ENCODE results near the gene CST11. TPM values are rescaled to one million over a fixed set of nuclear protein-coding genes. Genes with fewer than 3 reads are reported as not detected.

CST11 gene
- total RNA-seq, 1 donor = not detected

GRCh38 chr20:23414526-23415188 is 38.0 kb downstream of the CST11 start:
- TF ChIP-seq, protein P1, sequence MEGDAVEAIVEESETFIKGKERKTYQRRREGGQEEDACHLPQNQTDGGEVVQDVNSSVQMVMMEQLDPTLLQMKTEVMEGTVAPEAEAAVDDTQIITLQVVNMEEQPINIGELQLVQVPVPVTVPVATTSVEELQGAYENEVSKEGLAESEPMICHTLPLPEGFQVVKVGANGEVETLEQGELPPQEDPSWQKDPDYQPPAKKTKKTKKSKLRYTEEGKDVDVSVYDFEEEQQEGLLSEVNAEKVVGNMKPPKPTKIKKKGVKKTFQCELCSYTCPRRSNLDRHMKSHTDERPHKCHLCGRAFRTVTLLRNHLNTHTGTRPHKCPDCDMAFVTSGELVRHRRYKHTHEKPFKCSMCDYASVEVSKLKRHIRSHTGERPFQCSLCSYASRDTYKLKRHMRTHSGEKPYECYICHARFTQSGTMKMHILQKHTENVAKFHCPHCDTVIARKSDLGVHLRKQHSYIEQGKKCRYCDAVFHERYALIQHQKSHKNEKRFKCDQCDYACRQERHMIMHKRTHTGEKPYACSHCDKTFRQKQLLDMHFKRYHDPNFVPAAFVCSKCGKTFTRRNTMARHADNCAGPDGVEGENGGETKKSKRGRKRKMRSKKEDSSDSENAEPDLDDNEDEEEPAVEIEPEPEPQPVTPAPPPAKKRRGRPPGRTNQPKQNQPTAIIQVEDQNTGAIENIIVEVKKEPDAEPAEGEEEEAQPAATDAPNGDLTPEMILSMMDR (IDR thresholded peaks at IDR 0.05; ENCODE audit: extremely low read depth, low read depth, low read length) = no peak
- Histone ChIP-seq H3K4me1 (ENCODE audit: insufficient read depth, low read length) (peaks cover 18% of the 10 kb centered on the region), H3K9me3 (ENCODE audit: low read depth, low read length) (no peaks in the 10 kb centered on the region), H2AFZ (ENCODE audit: low read length) (no peak overlapping the region), H3K27ac (ENCODE audit: low read depth, low read length) (no peak overlapping the region), H3K36me3 (ENCODE audit: insufficient read depth, low read length) (no peaks in the 10 kb centered on the region), H4K20me1 (ENCODE audit: insufficient read depth, low read length) (peaks cover 8% of the 10 kb centered on the region), H3K4me2 (ENCODE audit: insufficient read depth, low read length) (no peak overlapping the region), H3K4me3 (ENCODE audit: insufficient read depth, low read length) (no peak overlapping the region), H3K79me2 (ENCODE audit: insufficient read depth, low read length) (peaks cover 93% of the 10 kb centered on the region), H3K27me3 (ENCODE audit: insufficient read depth, low read length) (no peaks in the 10 kb centered on the region)
- no peak for DNase-seq (ENCODE audit: insufficient read length, low spot score, missing footprints)

- H3K27me3 ChIP-seq (ENCODE audit: insufficient read depth, low read length) = no peaks in the 10 kb centered on the region
- peaks cover 95% of the 10 kb centered on the region for H3K79me2 ChIP-seq (ENCODE audit: insufficient read depth, low read length)
- H3K4me3 ChIP-seq (ENCODE audit: insufficient read depth, low read length) = no peak overlapping the region
- DNase-seq (ENCODE audit: insufficient read length, low spot score, missing footprints) = no peak
- TF ChIP-seq, protein P1 (IDR thresholded peaks at IDR 0.05; ENCODE audit: extremely low read depth, low read depth, low read length) = no peak
- peaks cover 8% of the 10 kb centered on the region for H4K20me1 ChIP-seq (ENCODE audit: insufficient read depth, low read length)
- H2AFZ ChIP-seq (ENCODE audit: low read length) = no peak overlapping the region
- peaks cover 11% of the 10 kb centered on the region for H3K4me1 ChIP-seq (ENCODE audit: insufficient read depth, low read length)
- no peak overlapping the region for H3K27ac ChIP-seq (ENCODE audit: low read depth, low read length)
- H3K9me3 ChIP-seq (ENCODE audit: low read depth, low read length) = no peaks in the 10 kb centered on the region
- no peak overlapping the region for H3K4me2 ChIP-seq (ENCODE audit: insufficient read depth, low read length)
- no peaks in the 10 kb centered on the region for H3K36me3 ChIP-seq (ENCODE audit: insufficient read depth, low read length)
Measured at GRCh38 chr20:23413862-23414422, 38.7 kb downstream of the CST11 start.

DNA sequence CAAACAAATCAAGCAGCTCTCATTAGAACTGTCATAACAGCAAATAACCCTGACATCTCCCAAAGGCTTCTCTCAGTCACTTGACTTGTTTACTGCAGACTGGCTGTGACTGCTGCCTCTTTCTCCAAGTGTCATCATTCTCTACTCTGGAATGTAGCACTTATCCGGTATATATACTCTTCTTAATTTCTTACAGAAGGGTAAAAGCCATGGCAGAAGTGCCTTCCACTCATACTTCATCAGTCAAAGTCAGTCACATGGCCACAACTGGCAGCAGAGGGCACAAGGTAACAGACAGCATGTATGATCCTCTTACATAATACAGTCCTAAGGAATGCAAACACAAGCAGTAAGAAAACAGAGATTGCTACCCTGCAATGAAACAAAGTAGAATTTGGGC is 40.6 kb downstream of the CST11 start:
- no peaks in the 10 kb centered on the region for H3K27me3 ChIP-seq (ENCODE audit: insufficient read depth, low read length)
- H2AFZ ChIP-seq (ENCODE audit: low read length) = no peak overlapping the region
- no peaks in the 10 kb centered on the region for H3K9me3 ChIP-seq (ENCODE audit: low read depth, low read length)
- H3K4me1 ChIP-seq (ENCODE audit: insufficient read depth, low read length) = peaks cover 10% of the 10 kb centered on the region
- H3K79me2 ChIP-seq (ENCODE audit: insufficient read depth, low read length) = peaks cover 96% of the 10 kb centered on the region
- no peak overlapping the region for H3K4me2 ChIP-seq (ENCODE audit: insufficient read depth, low read length)
- TF ChIP-seq, protein P1 (IDR thresholded peaks at IDR 0.05; ENCODE audit: extremely low read depth, low read depth, low read length) = no peak
- H3K27ac ChIP-seq (ENCODE audit: low read depth, low read length) = no peak overlapping the region
- H3K4me3 ChIP-seq (ENCODE audit: insufficient read depth, low read length) = no peak overlapping the region
- H3K36me3 ChIP-seq (ENCODE audit: insufficient read depth, low read length) = no peaks in the 10 kb centered on the region
- no peak for DNase-seq (ENCODE audit: insufficient read length, low spot score, missing footprints)
- peaks cover 8% of the 10 kb centered on the region for H4K20me1 ChIP-seq (ENCODE audit: insufficient read depth, low read length)

- H3K27ac ChIP-seq (ENCODE audit: low read depth, low read length) = peak overlapping the region; percentile 25
- H3K4me1 ChIP-seq (ENCODE audit: insufficient read depth, low read length) = peaks cover 10% of the 10 kb centered on the region
- DNase-seq (ENCODE audit: insufficient read length, low spot score, missing footprints) = no peak
- peak overlapping the region; percentile 19 for H3K4me2 ChIP-seq (ENCODE audit: insufficient read depth, low read length)
- TF ChIP-seq, protein P1 (IDR thresholded peaks at IDR 0.05; ENCODE audit: extremely low read depth, low read depth, low read length) = no peak
- peaks cover 97% of the 10 kb centered on the region for H3K79me2 ChIP-seq (ENCODE audit: insufficient read depth, low read length)
- no peak overlapping the region for H2AFZ ChIP-seq (ENCODE audit: low read length)
- no peak overlapping the region for H3K4me3 ChIP-seq (ENCODE audit: insufficient read depth, low read length)
- no peaks in the 10 kb centered on the region for H3K9me3 ChIP-seq (ENCODE audit: low read depth, low read length)
- H3K27me3 ChIP-seq (ENCODE audit: insufficient read depth, low read length) = no peaks in the 10 kb centered on the region
- peaks cover 8% of the 10 kb centered on the region for H4K20me1 ChIP-seq (ENCODE audit: insufficient read depth, low read length)
- H3K36me3 ChIP-seq (ENCODE audit: insufficient read depth, low read length) = no peaks in the 10 kb centered on the region
Measured at GRCh38 chr20:23410916-23411695, 41.6 kb downstream of the CST11 start.
